Vagina (tissue), 2 donors: ENCODE measurements around the gene STXBP5. TPM values are rescaled to one million over a fixed set of nuclear protein-coding genes. Genes with fewer than 3 reads are reported as not detected.

Experiments
- DNase-seq, 2 donors: peaks; one replicate each; pipeline ENCODE4 v3.0.0-alpha.2; 2017; ENCODE audit errors: extremely low spot score in 2 of 2
- H3K27ac ChIP-seq: fragments of 200-600 bp; sonication (generic); one replicate; pipeline ENCODE4 v1.5.1; 2019
- H3K27me3 ChIP-seq: fragments of 200-600 bp; sonication (generic); one replicate; pipeline ENCODE4 v1.5.1; 2019
- H3K36me3 ChIP-seq, 2 donors: fragments of 200-600 bp; sonication (generic); one replicate each; pipeline ENCODE4 v1.5.1; 2017 to 2019
- H3K4me1 ChIP-seq: fragments of 200-600 bp; sonication (generic); one replicate; pipeline ENCODE4 v1.5.1; 2019
- H3K4me3 ChIP-seq, 2 donors: fragments of 200-600 bp; sonication (generic); 1 replicate in 1 of 2; 2 replicates in 1 of 2; pipeline ENCODE4 v1.5.1; 2016 to 2019
- H3K9me3 ChIP-seq: fragments of 200-600 bp; sonication (generic); one replicate; pipeline ENCODE4 v1.5.1; 2019
- CTCF ChIP-seq, 3 experiments: fragments of 450-650 bp in 2 of 3; fragments of 200-600 bp in 1 of 3; sonication (generic) in 1 of 3; IDR thresholded peaks; one replicate each; pipeline ENCODE4 v1.5.1; 2017 to 2019; ENCODE audit warnings: antibody characterized with exemption in 3 of 3, mild to moderate bottlenecking in 2 of 3, moderate library complexity in 2 of 3
- POLR2A ChIP-seq, 2 donors: fragments of 450-650 bp; IDR thresholded peaks; one replicate each; pipeline ENCODE4 v1.6.1; 2017; ENCODE audit warnings: antibody characterized with exemption in 2 of 2, mild to moderate bottlenecking in 2 of 2, moderate library complexity in 2 of 2
- POLR2AphosphoS5 ChIP-seq, 2 donors: sonication (generic); formaldehyde crosslinking; IDR thresholded peaks; one replicate each; pipeline ENCODE4 v1.9.0; 2017; ENCODE audit warnings: antibody characterized with exemption in 2 of 2, mild to moderate bottlenecking in 2 of 2, low read depth in 1 of 2; ENCODE audit not compliant: insufficient read depth in 1 of 2
- intact Hi-C: fragments of 100-400 bp; cut with DNase I; formaldehyde crosslinking; loops from one replicate; pipeline ENCODE4 v1.15.1; 2023
- total RNA-seq: library from RNA; depleted of rRNA; stranded (reverse); fragments of >200 nt; gene quantifications from one replicate; pipeline ENCODE4 v1.2.3, GENCODE V29; 2016

STXBP5 gene
- total RNA-seq, 1 donor from 2014 or later: 33.9 TPM

- DNase-seq: no peak
- TF ChIP-seq POLR2A (IDR thresholded peaks at IDR 0.05) (no peak), CTCF (IDR thresholded peaks at IDR 0.05) (no peak), POLR2AphosphoS5 (IDR thresholded peaks at IDR 0.05; ENCODE audit: insufficient read depth in 1 of 2, low read depth in 1 of 2) (no peak)
- no peaks in the 10 kb centered on the region for H3K9me3 ChIP-seq
- H3K27me3 ChIP-seq: no peaks in the 10 kb centered on the region
- no peak overlapping the region for H3K27ac ChIP-seq
- intact Hi-C loops: no loop called here
- no peak overlapping the region for H3K4me3 ChIP-seq
- H3K4me1 ChIP-seq: no peaks in the 10 kb centered on the region
- no peaks in the 10 kb centered on the region for H3K36me3 ChIP-seq
These were observed 22.0 kb downstream of the STXBP5 start for GRCh38 chr6:147226163-147226724.

- Histone ChIP-seq H3K9me3 (no peaks in the 10 kb centered on the region), H3K27ac (no peak overlapping the region), H3K36me3 (no peaks in the 10 kb centered on the region), H3K27me3 (no peaks in the 10 kb centered on the region), H3K4me3 (no peak overlapping the region), H3K4me1 (peaks cover 4% of the 10 kb centered on the region)
- DNase-seq: no peak
- TF ChIP-seq CTCF (IDR thresholded peaks at IDR 0.05): no peak
- TF ChIP-seq POLR2AphosphoS5 (IDR thresholded peaks at IDR 0.05; ENCODE audit: insufficient read depth in 1 of 2, low read depth in 1 of 2): no peak
- TF ChIP-seq POLR2A (IDR thresholded peaks at IDR 0.05): no peak
- intact Hi-C loops: no loop called here
These were observed 22.7 kb downstream of the STXBP5 start for GRCh38 chr6:147226877-147227276.

GRCh38 chr6:147227770-147228320 lies 23.6 kb downstream of the STXBP5 start:
- TF ChIP-seq POLR2AphosphoS5 (IDR thresholded peaks at IDR 0.05; ENCODE audit: insufficient read depth in 1 of 2, low read depth in 1 of 2) (no peak), CTCF (IDR thresholded peaks at IDR 0.05) (no peak), POLR2A (IDR thresholded peaks at IDR 0.05) (no peak)
- Histone ChIP-seq H3K4me1 (peaks cover 8% of the 10 kb centered on the region), H3K9me3 (no peaks in the 10 kb centered on the region), H3K36me3 (no peaks in the 10 kb centered on the region), H3K4me3 (no peak overlapping the region), H3K27ac (no peak overlapping the region), H3K27me3 (no peaks in the 10 kb centered on the region)
- intact Hi-C loops: no loop called here
- DNase-seq: no peak

- Histone ChIP-seq H3K9me3 (no peaks in the 10 kb centered on the region), H3K36me3 (peaks cover 0 to under 1% of the 10 kb centered on the region in 2 donors), H3K27ac (no peak overlapping the region), H3K4me1 (peaks cover 8% of the 10 kb centered on the region), H3K4me3 (no peak overlapping the region), H3K27me3 (no peaks in the 10 kb centered on the region)
- intact Hi-C loops: loop anchor here (10.0 kb wide), 1 partner anchor 147 kb away; no protein-coding TSS in a partner anchor
- TF ChIP-seq POLR2A (IDR thresholded peaks at IDR 0.05) (no peak), POLR2AphosphoS5 (IDR thresholded peaks at IDR 0.05; ENCODE audit: insufficient read depth in 1 of 2, low read depth in 1 of 2) (no peak), CTCF (IDR thresholded peaks at IDR 0.05) (no peak)
- DNase-seq: no peak
These were observed 27.4 kb downstream of the STXBP5 start for GRCh38 chr6:147231589-147231988.

GRCh38 chr6:147234685-147235084 lies 30.5 kb downstream of the STXBP5 start:
- H3K9me3 ChIP-seq: no peaks in the 10 kb centered on the region
- peaks cover 8% of the 10 kb centered on the region for H3K4me1 ChIP-seq
- no peak for TF ChIP-seq CTCF (IDR thresholded peaks at IDR 0.05)
- TF ChIP-seq POLR2AphosphoS5 (IDR thresholded peaks at IDR 0.05; ENCODE audit: insufficient read depth in 1 of 2, low read depth in 1 of 2): no peak
- TF ChIP-seq POLR2A (IDR thresholded peaks at IDR 0.05): no peak

More at GRCh38 chr6:147234685-147235084, 30.5 kb downstream of the STXBP5 start:
- H3K27ac ChIP-seq: no peak overlapping the region
- DNase-seq: no peak
- no peaks in the 10 kb centered on the region for H3K27me3 ChIP-seq
- H3K36me3 ChIP-seq: peaks cover 0 to 16% of the 10 kb centered on the region in 2 donors
- no peak overlapping the region for H3K4me3 ChIP-seq
- intact Hi-C loops: loop anchor here (10.0 kb wide), 1 partner anchor 150 kb away; no protein-coding TSS in a partner anchor
